Peyer's patch (tissue), 4 donors: ENCODE measurements around the gene CA11.

Experiments used
- CTCF ChIP-seq, 6 experiments: fragments of 450-650 bp in 4 of 6; fragments of 200-600 bp in 2 of 6; sonication (generic) in 1 of 6; IDR thresholded peaks; one replicate each; pipeline ENCODE4 v1.5.1; 2017 to 2019; ENCODE audit warnings: antibody characterized with exemption in 6 of 6, mild to moderate bottlenecking in 3 of 6, moderate library complexity in 1 of 6
- POLR2A ChIP-seq, 2 donors: fragments of 450-650 bp; IDR thresholded peaks; one replicate each; pipeline ENCODE4 v1.5.1; 2017; ENCODE audit warnings: antibody characterized with exemption in 2 of 2, mild to moderate bottlenecking in 2 of 2, moderate library complexity in 2 of 2

DNA sequence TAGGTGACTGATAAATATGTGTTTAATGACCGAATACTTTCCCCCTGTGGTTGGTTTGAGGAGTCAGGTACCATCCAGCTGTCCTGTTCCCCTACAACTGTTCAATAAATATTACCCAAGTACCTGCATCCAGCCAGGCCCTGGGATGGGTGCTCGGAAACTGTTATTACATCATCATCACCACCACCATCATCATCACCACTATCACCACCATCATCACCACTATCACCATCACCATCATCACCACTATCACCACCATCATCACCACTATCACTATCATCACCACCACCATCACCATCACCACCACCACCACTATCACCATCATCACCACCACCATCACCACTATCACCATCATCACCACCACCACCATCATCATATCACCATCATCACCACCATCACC, 22.8 kb upstream of the CA11 start:
- no peak for TF ChIP-seq CTCF (IDR thresholded peaks at IDR 0.05)
- TF ChIP-seq POLR2A (IDR thresholded peaks at IDR 0.05) = no peak
